DND-41 (cell line): Measurements from ENCODE around the gene OR11L1.

Experiments used
- ATAC-seq: fragments of 200-7000 bp; cut with Tn5 transposase; 3 replicates; pipeline ENCODE4 v1.9.1; 2021; ENCODE audit warnings: low read depth; ENCODE audit not compliant: insufficient read depth
- DNase-seq: peaks from one replicate; pipeline ENCODE4 v3.0.0-alpha.2; 2020
- H2AFZ ChIP-seq: 2 replicates; pipeline ENCODE4 v1.6.0; 2012; ENCODE audit warnings: low read depth, low read length
- H3K27ac ChIP-seq: 2 replicates; pipeline ENCODE4 v1.5.1; 2012; ENCODE audit warnings: low read length, inconsistent platforms
- H3K27me3 ChIP-seq: fragments of 200-600 bp; sonication (generic); 2 replicates; pipeline ENCODE4 v1.6.0; 2012; ENCODE audit warnings: low read length, mild to moderate bottlenecking, inconsistent platforms; ENCODE audit not compliant: insufficient read depth, poor library complexity
- H3K36me3 ChIP-seq: 2 replicates; pipeline ENCODE4 v1.5.1; 2012; ENCODE audit warnings: low read length, inconsistent platforms; ENCODE audit not compliant: insufficient read depth
- H3K4me1 ChIP-seq: 2 replicates; pipeline ENCODE4 v1.5.1; 2012; ENCODE audit warnings: mild to moderate bottlenecking, low read length; ENCODE audit not compliant: insufficient read depth
- H3K4me2 ChIP-seq: 2 replicates; pipeline ENCODE4 v1.6.0; 2012; ENCODE audit warnings: mild to moderate bottlenecking, moderate library complexity, low read length, inconsistent platforms; ENCODE audit not compliant: insufficient read depth
- H3K4me3 ChIP-seq, 2 experiments: fragments of 200-600 bp in 1 of 2; shearing (Covaris generic) in 1 of 2; 2 replicates each; pipeline ENCODE4 v1.5.1; 2012 to 2016; ENCODE audit warnings: inconsistent platforms in 2 of 2, low read length in 2 of 2, mild to moderate bottlenecking in 2 of 2, low read depth in 1 of 2, moderate library complexity in 1 of 2
- H3K79me2 ChIP-seq: 2 replicates; pipeline ENCODE4 v1.6.0; 2012; ENCODE audit warnings: low read length, inconsistent platforms; ENCODE audit not compliant: insufficient read depth
- H3K9ac ChIP-seq: 2 replicates; pipeline ENCODE4 v1.6.0; 2012; ENCODE audit warnings: low read depth, mild to moderate bottlenecking, inconsistent platforms, low read length, moderate library complexity
- H3K9me3 ChIP-seq: 2 replicates; pipeline ENCODE4 v1.5.1; 2012; ENCODE audit warnings: low read length, moderate library complexity, mild to moderate bottlenecking, inconsistent platforms; ENCODE audit not compliant: insufficient read depth, severe bottlenecking
- H4K20me1 ChIP-seq: 2 replicates; pipeline ENCODE4 v1.6.0; 2012; ENCODE audit warnings: low read length; ENCODE audit not compliant: insufficient read depth
- CTCF ChIP-seq: IDR thresholded peaks from 2 replicates; pipeline ENCODE4 v1.5.1; 2012; ENCODE audit warnings: borderline replicate concordance, low read length, moderate library complexity, mild to moderate bottlenecking; ENCODE audit not compliant: poor library complexity, severe bottlenecking; ENCODE audit errors: extremely low read depth
- EZH2 ChIP-seq: IDR thresholded peaks from 3 replicates; pipeline ENCODE4 v1.6.1; 2012; ENCODE audit warnings: borderline replicate concordance, low read depth, mild to moderate bottlenecking, moderate library complexity, low read length, inconsistent platforms; ENCODE audit not compliant: severe bottlenecking

Gene OR11L1

DNA sequence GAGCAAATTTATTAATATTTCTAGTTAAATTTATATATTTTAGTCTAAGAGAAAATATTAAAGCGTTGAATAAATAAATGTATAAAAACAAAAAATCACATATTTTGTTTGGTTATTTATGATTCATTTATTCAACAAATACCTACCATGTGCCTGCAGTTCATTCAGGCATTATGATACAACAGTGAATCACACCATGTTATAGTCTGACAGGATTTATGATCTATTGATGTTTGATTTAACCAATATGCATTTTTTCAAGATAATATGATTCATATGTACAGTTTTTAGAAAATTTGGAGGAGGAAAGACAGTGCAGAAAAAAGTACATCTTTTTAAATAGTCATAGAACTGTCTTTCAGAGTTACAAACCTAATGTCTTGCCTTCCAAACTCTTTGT lies 7.9 kb upstream of the OR11L1 start:
- Histone ChIP-seq H3K9me3 (no peaks in the 10 kb centered on the region), H3K27ac (no peak overlapping the region), H2AFZ (no peak overlapping the region), H3K79me2 (no peaks in the 10 kb centered on the region), H4K20me1 (no peaks in the 10 kb centered on the region), H3K36me3 (no peaks in the 10 kb centered on the region), H3K4me1 (no peaks in the 10 kb centered on the region), H3K9ac (no peak overlapping the region), H3K4me2 (no peak overlapping the region), H3K27me3 (peaks cover 2% of the 10 kb centered on the region), H3K4me3 (no peak overlapping the region)
- DNase-seq (no peak), ATAC-seq (no peak)
- TF ChIP-seq EZH2 (no peak), CTCF (no peak)

GRCh38 chr1:247848346-247848745 lies 6.7 kb upstream of the OR11L1 start:
- no peaks in the 10 kb centered on the region for H3K79me2 ChIP-seq

DNA sequence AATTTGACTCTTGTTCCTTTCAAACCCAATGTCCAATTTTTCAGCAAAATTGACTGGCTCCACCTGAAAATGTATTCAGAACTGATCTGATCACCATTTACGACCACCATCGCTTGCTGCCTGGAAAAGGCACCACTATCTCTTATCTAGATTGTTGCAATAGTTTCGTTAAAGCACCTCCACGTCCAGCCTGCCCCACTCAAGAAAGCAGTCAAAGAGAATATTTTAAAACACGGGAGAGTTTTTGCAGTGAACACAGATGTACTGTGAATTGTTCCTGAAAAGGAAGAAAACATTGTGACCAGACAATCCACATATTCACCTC lies 4.0 kb upstream of the OR11L1 start:
- TF ChIP-seq CTCF, result no peak
- no peak for TF ChIP-seq EZH2
- no peaks in the 10 kb centered on the region for H3K9me3 ChIP-seq
- H3K4me2 ChIP-seq, result no peak overlapping the region
- no peak overlapping the region for H2AFZ ChIP-seq
- no peaks in the 10 kb centered on the region for H3K36me3 ChIP-seq
- H4K20me1 ChIP-seq, result no peaks in the 10 kb centered on the region
- no peak overlapping the region for H3K27ac ChIP-seq
- H3K79me2 ChIP-seq, result no peaks in the 10 kb centered on the region
- H3K9ac ChIP-seq, result no peak overlapping the region
- H3K4me3 ChIP-seq, result no peak overlapping the region
- DNase-seq (no peak), ATAC-seq (no peak)
- no peaks in the 10 kb centered on the region for H3K4me1 ChIP-seq
- no peaks in the 10 kb centered on the region for H3K27me3 ChIP-seq

More at GRCh38 chr1:247848346-247848745, 6.7 kb upstream of the OR11L1 start:
- Histone ChIP-seq H2AFZ (no peak overlapping the region), H3K4me1 (no peaks in the 10 kb centered on the region), H3K4me2 (no peak overlapping the region), H4K20me1 (no peaks in the 10 kb centered on the region), H3K36me3 (no peaks in the 10 kb centered on the region), H3K9me3 (no peaks in the 10 kb centered on the region), H3K27me3 (peaks cover 2% of the 10 kb centered on the region), H3K27ac (no peak overlapping the region), H3K9ac (no peak overlapping the region), H3K4me3 (no peak overlapping the region)
- ATAC-seq (no peak), DNase-seq (no peak)
- TF ChIP-seq EZH2 (no peak), CTCF (no peak)

GRCh38 chr1:247845011-247845692 lies 3.5 kb upstream of the OR11L1 start:
- Histone ChIP-seq H3K27ac (no peak overlapping the region), H3K27me3 (no peaks in the 10 kb centered on the region), H3K4me1 (no peaks in the 10 kb centered on the region), H2AFZ (no peak overlapping the region), H4K20me1 (no peaks in the 10 kb centered on the region), H3K4me2 (no peak overlapping the region), H3K79me2 (no peaks in the 10 kb centered on the region), H3K9ac (no peak overlapping the region), H3K9me3 (no peaks in the 10 kb centered on the region), H3K36me3 (no peaks in the 10 kb centered on the region), H3K4me3 (no peak overlapping the region)
- TF ChIP-seq CTCF (no peak), EZH2 (no peak)
- no peak for DNase-seq
- no peak for ATAC-seq
